Measurements from ENCODE around the gene ZNF718. TPM values are rescaled to one million over a fixed set of nuclear protein-coding genes. Genes with fewer than 3 reads are reported as not detected.
"Not testable (repeated sequence)": the region's sequence is repeated elsewhere in the genome, so short reads cannot be mapped to it uniquely, and the experiment has no call there.

Gene ZNF718
- total and polyA plus RNA-seq, 4 donors: 1.4 to 27.7 (median 4.3) TPM

DNA sequence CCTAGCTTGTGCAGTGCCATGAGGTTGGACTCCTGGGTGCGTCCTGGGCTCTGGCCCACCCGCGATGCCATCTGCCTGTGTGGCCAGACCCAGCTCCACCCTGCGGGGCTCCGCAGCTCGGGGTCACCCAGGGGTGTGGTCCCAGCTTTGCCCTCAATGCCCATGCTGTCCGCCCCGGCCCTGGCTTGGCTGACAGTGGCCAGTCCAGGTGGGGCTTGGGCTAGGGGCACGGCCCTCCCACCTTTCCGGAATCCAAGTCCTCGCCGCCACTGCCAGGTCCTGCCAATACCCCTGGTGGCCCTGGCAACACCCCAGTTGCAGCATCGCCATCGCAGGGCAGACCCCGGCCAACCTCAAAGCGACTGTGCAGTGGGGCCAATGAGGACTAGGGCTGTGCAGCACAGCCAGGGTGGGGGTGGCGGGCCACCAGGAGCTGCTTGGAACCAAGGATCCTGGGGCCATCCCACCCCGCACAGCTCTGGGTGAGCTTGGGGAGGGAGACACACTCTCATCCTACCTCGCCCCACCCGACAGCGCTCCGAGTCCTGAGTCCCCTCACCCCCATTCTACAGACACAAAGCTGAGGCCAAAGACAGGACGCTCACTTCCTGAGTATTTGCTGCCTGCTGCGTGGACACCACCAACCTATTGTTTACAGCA lies 80.9 kb downstream of the ZNF718 start:
- H3K9me3 ChIP-seq (ENCODE audit: control insufficient read depth in 4 of 4, insufficient read depth in 3 of 4, low read length in 3 of 4): peaks cover 0 to 35% (median 20%) of the 10 kb centered on the region in 4 donors
- no peak for ATAC-seq (ENCODE audit: insufficient read depth, low FRiP score)
- no peak overlapping the region for H3K4me3 ChIP-seq

DNA sequence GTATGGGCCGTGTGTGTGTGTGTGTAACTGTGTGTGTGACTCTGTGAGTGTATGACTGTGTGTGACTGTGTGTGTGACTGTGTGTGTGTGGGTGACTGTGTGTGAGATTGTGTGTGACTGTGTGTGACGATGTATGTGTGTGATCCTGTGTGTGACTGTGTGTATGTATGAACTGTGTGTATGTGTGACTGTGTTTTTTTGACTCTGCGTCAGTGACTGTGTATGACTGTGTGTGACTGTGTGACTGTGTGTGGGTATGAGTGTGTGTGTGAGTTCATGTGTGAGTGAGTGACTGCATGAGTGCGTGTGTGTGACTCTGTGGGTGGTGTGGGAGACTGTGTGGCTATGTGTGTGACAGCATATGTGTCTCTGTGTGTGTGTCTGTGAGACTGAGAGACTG lies 81.8 kb downstream of the ZNF718 start:
- no peak overlapping the region for H3K9ac ChIP-seq (ENCODE audit: insufficient read depth in 1 of 2, low read length in 2 of 2)
- no peak overlapping the region for H3K27ac ChIP-seq (ENCODE audit: low read depth in 1 of 2, low read length in 1 of 2)
- no peak overlapping the region for H3K4me3 ChIP-seq
- no peaks in the 10 kb centered on the region for H3K27me3 ChIP-seq (ENCODE audit: control insufficient read depth in 3 of 3, insufficient read depth in 3 of 3, low read length in 2 of 3)
- TF ChIP-seq, protein P1, sequence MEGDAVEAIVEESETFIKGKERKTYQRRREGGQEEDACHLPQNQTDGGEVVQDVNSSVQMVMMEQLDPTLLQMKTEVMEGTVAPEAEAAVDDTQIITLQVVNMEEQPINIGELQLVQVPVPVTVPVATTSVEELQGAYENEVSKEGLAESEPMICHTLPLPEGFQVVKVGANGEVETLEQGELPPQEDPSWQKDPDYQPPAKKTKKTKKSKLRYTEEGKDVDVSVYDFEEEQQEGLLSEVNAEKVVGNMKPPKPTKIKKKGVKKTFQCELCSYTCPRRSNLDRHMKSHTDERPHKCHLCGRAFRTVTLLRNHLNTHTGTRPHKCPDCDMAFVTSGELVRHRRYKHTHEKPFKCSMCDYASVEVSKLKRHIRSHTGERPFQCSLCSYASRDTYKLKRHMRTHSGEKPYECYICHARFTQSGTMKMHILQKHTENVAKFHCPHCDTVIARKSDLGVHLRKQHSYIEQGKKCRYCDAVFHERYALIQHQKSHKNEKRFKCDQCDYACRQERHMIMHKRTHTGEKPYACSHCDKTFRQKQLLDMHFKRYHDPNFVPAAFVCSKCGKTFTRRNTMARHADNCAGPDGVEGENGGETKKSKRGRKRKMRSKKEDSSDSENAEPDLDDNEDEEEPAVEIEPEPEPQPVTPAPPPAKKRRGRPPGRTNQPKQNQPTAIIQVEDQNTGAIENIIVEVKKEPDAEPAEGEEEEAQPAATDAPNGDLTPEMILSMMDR (IDR thresholded peaks at IDR 0.05; ENCODE audit: control extremely low read depth, extremely low read depth): no peak
- H3K4me1 ChIP-seq (ENCODE audit: control insufficient read depth in 5 of 5, insufficient read depth in 5 of 5, low read length in 5 of 5): peaks cover 0 to 1% (median 0%) of the 10 kb centered on the region in 5 donors
- peaks cover 0 to 3% (median under 1%) of the 10 kb centered on the region in 4 donors for H3K36me3 ChIP-seq (ENCODE audit: control insufficient read depth in 4 of 4, insufficient read depth in 4 of 4, low read length in 4 of 4)
- H3K9me3 ChIP-seq (ENCODE audit: control insufficient read depth in 4 of 4, insufficient read depth in 3 of 4, low read length in 3 of 4): peaks cover 0 to 38% (median 19%) of the 10 kb centered on the region in 4 donors
- ATAC-seq (ENCODE audit: insufficient read depth, low FRiP score) (no peak), DNase-seq (no peak)
- 93 to 94% methylated on average over 4 of the region's 4 CpGs for WGBS, 2 donors

More for the DNA sequence above, 80.9 kb downstream of the ZNF718 start:
- WGBS, 2 donors: 99% methylated on average over 24 of the region's 24 CpGs
- Histone ChIP-seq H3K4me1 (ENCODE audit: control insufficient read depth in 5 of 5, insufficient read depth in 5 of 5, low read length in 5 of 5) (peaks cover 0 to 1% (median 0%) of the 10 kb centered on the region in 5 donors), H3K27ac (ENCODE audit: low read depth in 1 of 2, low read length in 1 of 2) (no peak overlapping the region), H3K36me3 (ENCODE audit: control insufficient read depth in 4 of 4, insufficient read depth in 4 of 4, low read length in 4 of 4) (peaks cover 0 to 3% (median under 1%) of the 10 kb centered on the region in 4 donors), H3K9ac (ENCODE audit: insufficient read depth in 1 of 2, low read length in 2 of 2) (no peak overlapping the region), H3K27me3 (ENCODE audit: control insufficient read depth in 3 of 3, insufficient read depth in 3 of 3, low read length in 2 of 3) (no peaks in the 10 kb centered on the region)
- TF ChIP-seq, protein P1 (IDR thresholded peaks at IDR 0.05; ENCODE audit: control extremely low read depth, extremely low read depth): no peak
- DNase-seq: peak in 1 of 3 donors; percentile 2

DNA sequence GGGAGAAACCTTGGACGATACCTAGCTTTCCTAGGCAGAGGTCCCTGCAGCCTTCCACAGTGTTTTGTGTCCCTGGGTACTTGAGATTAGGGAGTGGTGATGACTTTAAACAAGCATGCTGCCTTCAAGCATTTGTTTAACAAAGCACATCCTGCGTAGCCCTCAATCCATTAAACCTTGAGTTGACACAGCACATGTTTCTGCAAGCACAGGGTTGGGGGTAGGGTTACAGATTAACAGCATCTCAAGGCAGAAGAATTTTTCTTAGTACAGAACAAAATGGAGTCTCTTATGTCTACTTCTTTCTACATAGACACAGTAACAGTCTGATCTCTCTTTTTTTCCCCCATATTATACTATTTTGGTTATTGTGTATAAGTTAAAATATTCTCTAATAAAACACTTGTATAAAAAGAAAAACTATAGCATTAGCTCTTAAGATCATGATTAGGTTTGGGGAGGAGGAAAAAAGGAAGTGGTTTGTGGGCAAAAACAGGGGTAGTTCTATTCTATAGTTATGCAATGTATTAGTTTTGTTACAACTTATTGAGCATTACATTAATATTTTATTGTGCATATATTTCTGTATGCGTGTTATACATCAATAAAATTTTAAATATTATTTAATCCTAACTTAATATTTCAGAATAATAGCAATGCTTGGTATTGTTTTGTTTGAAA lies 84.3 kb downstream of the ZNF718 start:
- H3K4me1 ChIP-seq (ENCODE audit: control insufficient read depth in 5 of 5, insufficient read depth in 5 of 5, low read length in 5 of 5); H3K36me3 ChIP-seq (ENCODE audit: control insufficient read depth in 4 of 4, insufficient read depth in 4 of 4, low read length in 4 of 4); H3K4me3 ChIP-seq; H3K27ac ChIP-seq (ENCODE audit: low read depth in 1 of 2, low read length in 1 of 2); H3K9ac ChIP-seq (ENCODE audit: insufficient read depth in 1 of 2, low read length in 2 of 2); ATAC-seq (ENCODE audit: insufficient read depth, low FRiP score); H3K27me3 ChIP-seq (ENCODE audit: control insufficient read depth in 3 of 3, insufficient read depth in 3 of 3, low read length in 2 of 3): not testable (repeated sequence)
- WGBS, 2 donors: 45 to 71% methylated on average over 3 of the region's 3 CpGs
- peaks cover 0 to 48% (median 11%) of the 10 kb centered on the region in 4 donors for H3K9me3 ChIP-seq (ENCODE audit: control insufficient read depth in 4 of 4, insufficient read depth in 3 of 4, low read length in 3 of 4)
- peak in 1 of 3 donors; percentile 6 for DNase-seq

DNA sequence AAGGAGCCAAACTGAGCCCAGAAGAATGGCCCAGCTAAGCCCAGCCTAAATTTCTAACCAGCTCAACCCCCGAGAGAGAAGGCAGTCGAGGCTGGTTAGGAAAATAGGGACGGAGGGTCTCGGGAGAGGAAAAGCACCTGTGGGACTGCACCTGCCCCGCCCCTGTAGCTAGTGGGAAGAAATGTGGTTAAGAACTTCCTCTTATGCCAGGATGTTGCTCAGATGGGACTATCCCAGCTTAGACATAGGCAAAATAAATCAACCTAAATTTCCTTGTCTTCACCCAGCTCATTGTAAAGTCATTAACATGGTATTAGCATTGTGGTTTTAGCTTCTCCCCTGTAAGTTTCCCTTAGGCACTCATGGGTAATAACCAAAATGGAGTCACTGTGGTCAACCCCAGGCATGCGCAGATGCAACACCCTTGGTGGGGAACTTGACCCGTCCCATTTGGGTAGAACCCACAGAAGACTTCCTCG lies 86.8 kb downstream of the ZNF718 start:
- 46 to 66% methylated on average over 8 of the region's 8 CpGs for WGBS, 2 donors
- ATAC-seq (ENCODE audit: insufficient read depth, low FRiP score): no peak
- H3K27ac ChIP-seq (ENCODE audit: low read depth in 1 of 2, low read length in 1 of 2): no peak overlapping the region
- no peak overlapping the region for H3K9ac ChIP-seq (ENCODE audit: insufficient read depth in 1 of 2, low read length in 2 of 2)
- no peaks in the 10 kb centered on the region for H3K27me3 ChIP-seq (ENCODE audit: control insufficient read depth in 3 of 3, insufficient read depth in 3 of 3, low read length in 2 of 3)
- no peak for DNase-seq
- H3K36me3 ChIP-seq (ENCODE audit: control insufficient read depth in 4 of 4, insufficient read depth in 4 of 4, low read length in 4 of 4): peaks cover 0 to 3% (median 1%) of the 10 kb centered on the region in 4 donors
- H3K4me1 ChIP-seq (ENCODE audit: control insufficient read depth in 5 of 5, insufficient read depth in 5 of 5, low read length in 5 of 5): peaks cover 0 to 5% (median 0%) of the 10 kb centered on the region in 5 donors
- peaks cover 0 to 40% (median 7%) of the 10 kb centered on the region in 4 donors for H3K9me3 ChIP-seq (ENCODE audit: control insufficient read depth in 4 of 4, insufficient read depth in 3 of 4, low read length in 3 of 4)
- TF ChIP-seq, protein P1 (IDR thresholded peaks at IDR 0.05; ENCODE audit: control extremely low read depth, extremely low read depth): no peak
- H3K4me3 ChIP-seq: no peak overlapping the region
